GM12892 (cell line): ENCODE results near the gene MYOM1.

Experiments used
- DNase-seq: peaks from one replicate; pipeline ENCODE4 v3.0.0; 2011; ENCODE audit not compliant: insufficient read length
- FAIRE-seq: peaks from 2 replicates; lab custom pipeline; 2011; peaks lifted over from hg19 to GRCh38; lab: Jason Lieb, UNC
- POLR2A ChIP-seq: IDR thresholded peaks from 2 replicates; pipeline ENCODE4 v1.6.1; 2011; ENCODE audit warnings: low read depth, low read length, control low read depth
- POLR2AphosphoS5 ChIP-seq: IDR thresholded peaks from 2 replicates; pipeline ENCODE4 v1.6.1; 2011; ENCODE audit warnings: low read depth, low read length, control low read depth
- TAF1 ChIP-seq: IDR thresholded peaks from 2 replicates; pipeline ENCODE4 v1.6.1; 2011; ENCODE audit warnings: low read depth, mild to moderate bottlenecking, control low read depth, low read length, borderline replicate concordance

MYOM1 gene

GRCh38 chr18:3257627-3258120 is 37.9 kb upstream of the MYOM1 start:
- TF ChIP-seq POLR2AphosphoS5 = no peak
- no peak for TF ChIP-seq TAF1
- TF ChIP-seq POLR2A = no peak
- no peak for DNase-seq
- FAIRE-seq = no peak

GRCh38 chr18:3256693-3257626 is 37.2 kb upstream of the MYOM1 start:
- TF ChIP-seq POLR2A (peak; percentile 49; the same call in 1 of the 2 replicates), POLR2AphosphoS5 (no peak)
- DNase-seq (no peak), FAIRE-seq (peak; percentile 70)

GRCh38 chr18:3255611-3256165 is 35.9 kb upstream of the MYOM1 start:
- FAIRE-seq = peak; percentile 60

GRCh38 chr18:3254725-3255124 is 35.0 kb upstream of the MYOM1 start:
- FAIRE-seq (no peak), DNase-seq (no peak)
- peak; percentile 53; the same call in 1 of the 2 replicates for TF ChIP-seq POLR2AphosphoS5
- TF ChIP-seq POLR2A = no peak
- TF ChIP-seq TAF1 = no peak

More at GRCh38 chr18:3255611-3256165, 35.9 kb upstream of the MYOM1 start:
- no peak for DNase-seq
- TF ChIP-seq TAF1 (no peak), POLR2AphosphoS5 (no peak), POLR2A (no peak)

- no peak; the same call in 1 of the 2 replicates for TF ChIP-seq POLR2A
- TF ChIP-seq TAF1 = no peak
- DNase-seq (no peak), FAIRE-seq (no peak)
Observed at GRCh38 chr18:3252843-3253242, 33.1 kb upstream of the MYOM1 start.

GRCh38 chr18:3251963-3252277 is 32.2 kb upstream of the MYOM1 start:
- FAIRE-seq (no peak), DNase-seq (no peak)
- TF ChIP-seq POLR2AphosphoS5 (no peak; the same call in 1 of the 2 replicates), TAF1 (no peak), POLR2A (0 out of 2 replicates have a peak, but pooled peaks have one; percentile 23)

GRCh38 chr18:3251249-3251962 is 31.6 kb upstream of the MYOM1 start:
- TF ChIP-seq POLR2A = peak; percentile 43
- peak; percentile 53 for TF ChIP-seq POLR2AphosphoS5
- TF ChIP-seq TAF1 = no peak
- FAIRE-seq = no peak
- DNase-seq = no peak

- DNase-seq (no peak), FAIRE-seq (no peak)
- peak; percentile 70 for TF ChIP-seq POLR2AphosphoS5
- TF ChIP-seq POLR2A = no peak; the same call in none of the 2 replicates
- TF ChIP-seq TAF1 = no peak
Observed at GRCh38 chr18:3250237-3251107, 30.7 kb upstream of the MYOM1 start.

- FAIRE-seq = peak; percentile 5
- DNase-seq = no peak
Observed at GRCh38 chr18:3248658-3249359, 29.0 kb upstream of the MYOM1 start.

More at GRCh38 chr18:3248658-3249359, 29.0 kb upstream of the MYOM1 start:
- peak; percentile 34; the same call in 1 of the 2 replicates for TF ChIP-seq TAF1
- peak; percentile 54; the same call in 1 of the 2 replicates for TF ChIP-seq POLR2AphosphoS5
- peak; percentile 49 for TF ChIP-seq POLR2A
